Measurements from ENCODE around the gene CFAP92.
"Not testable (repeated sequence)": the region's sequence is repeated elsewhere in the genome, so short reads cannot be mapped to it uniquely, and the experiment has no call there.

Gene CFAP92

GRCh38 chr3:128882719-128883118, 111.2 kb downstream of the CFAP92 start:
- no peak for DNase-seq

GRCh38 chr3:128881576-128881975, 112.3 kb downstream of the CFAP92 start:
- no peak for DNase-seq

- not testable (repeated sequence) for DNase-seq
Measured at GRCh38 chr3:128880455-128880854, 113.4 kb downstream of the CFAP92 start.

- DNase-seq = no peak
Measured at GRCh38 chr3:128879991-128880390, 113.9 kb downstream of the CFAP92 start.

GRCh38 chr3:128879125-128879969, 114.5 kb downstream of the CFAP92 start, which contains the start of gene ACAD9:
Gene ACAD9 (plus strand): TSS chr3:128879620. CDS start chr3:128879692, 72 bp downstream.
- peak; percentile 99 for DNase-seq

GRCh38 chr3:128878556-128879124, 115.2 kb downstream of the CFAP92 start:
- DNase-seq = peak; percentile 94

GRCh38 chr3:128878011-128878457, 115.8 kb downstream of the CFAP92 start:
- no peak for DNase-seq

GRCh38 chr3:128875556-128876120, 118.2 kb downstream of the CFAP92 start:
- DNase-seq = peak; percentile 77

GRCh38 chr3:128874481-128875180, 119.2 kb downstream of the CFAP92 start:
- no peak for DNase-seq

GRCh38 chr3:128873244-128874022, 120.4 kb downstream of the CFAP92 start:
- no peak for DNase-seq

- no peak for DNase-seq
Measured at GRCh38 chr3:128872744-128873143, 121.1 kb downstream of the CFAP92 start.

GRCh38 chr3:128872282-128872681, 121.6 kb downstream of the CFAP92 start:
- DNase-seq = no peak

GRCh38 chr3:128870347-128870746, 123.5 kb downstream of the CFAP92 start:
- no peak for DNase-seq

- DNase-seq = peak; percentile 15
Measured at GRCh38 chr3:128867200-128868125, 126.4 kb downstream of the CFAP92 start.

- peak; percentile 65 for DNase-seq
Measured at GRCh38 chr3:128864849-128865804, 128.7 kb downstream of the CFAP92 start.

GRCh38 chr3:128864351-128864811, 129.5 kb downstream of the CFAP92 start:
- peak; percentile 68 for DNase-seq

- no peak for DNase-seq
Measured at GRCh38 chr3:128863560-128863959, 130.3 kb downstream of the CFAP92 start.

- no peak for DNase-seq
Measured at GRCh38 chr3:128861491-128861890, 132.4 kb downstream of the CFAP92 start.
